Measurements from ENCODE around the gene MYH9. TPM values are rescaled to one million over a fixed set of nuclear protein-coding genes. Genes with fewer than 3 reads are reported as not detected.

Gene MYH9
- polyA plus RNA-seq, 1 of the 3 experiments (the other 2 are of a cell fraction): 303 TPM

DNA sequence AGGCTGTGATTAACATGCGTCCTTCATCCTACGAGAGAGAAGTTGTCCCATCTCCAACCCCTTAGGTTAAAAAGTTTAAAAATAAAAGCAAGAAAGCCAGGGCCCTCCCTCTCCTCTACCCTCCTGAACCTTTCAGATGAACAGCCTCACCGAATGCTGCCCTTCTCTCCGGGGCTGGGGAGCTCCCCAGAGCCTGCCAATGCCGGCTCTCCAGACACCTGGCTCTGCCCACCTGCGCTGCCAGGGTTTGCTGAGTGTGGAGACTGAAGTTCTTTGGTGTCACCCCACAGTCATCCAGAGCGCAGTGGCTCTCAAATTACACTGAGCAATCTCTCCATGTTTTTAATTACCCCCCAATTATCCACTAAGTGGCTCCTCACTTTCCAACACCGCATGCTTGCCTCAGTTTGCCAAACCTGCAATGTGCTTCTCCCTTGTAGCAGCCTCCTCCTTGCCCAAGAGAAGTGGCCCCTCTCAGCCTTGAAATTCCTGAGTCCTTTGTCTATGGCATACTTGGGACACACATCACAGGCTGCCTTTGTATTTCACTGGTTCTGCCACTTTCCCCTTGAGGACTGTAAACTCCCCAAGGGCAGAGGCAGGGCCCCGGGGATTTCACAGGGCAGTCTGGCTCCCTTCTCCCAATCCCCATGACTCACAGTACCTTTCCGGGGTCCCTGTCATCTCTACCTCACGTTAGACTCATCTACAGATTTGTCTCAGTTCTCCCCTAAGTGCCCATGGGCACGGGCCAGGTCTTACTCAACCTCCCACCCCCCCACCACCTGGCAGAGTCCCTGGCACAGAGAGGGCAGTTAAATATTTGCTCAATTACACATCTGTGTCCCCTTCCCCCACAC is 2.0 kb downstream of the MYH9 start:
- no peak for DNase-seq
- Histone ChIP-seq H3K9me2 (no peaks in the 10 kb centered on the region), H4K20me1 (ENCODE audit: insufficient read depth) (peaks cover 63% of the 10 kb centered on the region), H3F3A (replicated peaks; ENCODE audit: insufficient read depth) (peaks cover 24% of the 10 kb centered on the region), H3K9ac (peak overlapping the region; percentile 90), H3K27me3 (ENCODE audit: insufficient read depth) (no peaks in the 10 kb centered on the region), H2AFZ (ENCODE audit: low read depth) (no peak overlapping the region), H3K4me3 (ENCODE audit: low read depth in 2 of 2, low read length in 1 of 2) (peak overlapping the region; percentile 76 to 91), H3K9me3 (no peaks in the 10 kb centered on the region), H3K27ac (ENCODE audit: low read depth in 2 of 2, low read length in 1 of 2) (peak overlapping the region; percentile 73 to 79), H3K79me2 (ENCODE audit: insufficient read depth) (peaks cover 92% of the 10 kb centered on the region), H3K36me3 (replicated peaks in 1 of 2; ENCODE audit: control insufficient read depth in 1 of 2, insufficient read depth in 2 of 2, low read length in 1 of 2) (peaks cover 0 to 20% of the 10 kb centered on the region in 2 experiments), H3K4me1 (ENCODE audit: control insufficient read depth in 1 of 2, insufficient read depth in 2 of 2, low read depth in 1 of 2, low read length in 1 of 2) (peaks cover 15 to 25% of the 10 kb centered on the region in 2 experiments), H3K4me2 (peak overlapping the region; percentile 97)
- TF ChIP-seq SIN3A (IDR thresholded peaks at IDR 0.05; ENCODE audit: borderline replicate concordance, low read depth, low read length) (0 out of 2 replicates have a peak, but pooled peaks have one; percentile 2), PBX3 (IDR thresholded peaks at IDR 0.05) (no peak; the same call in 1 of the 2 replicates), EZH2phosphoT487 (IDR thresholded peaks at IDR 0.05; ENCODE audit: borderline replicate concordance, low read depth) (no peak), EP300 (IDR thresholded peaks at IDR 0.05; ENCODE audit: borderline replicate concordance in 1 of 2, low read depth in 1 of 2, low read length in 1 of 2) (peak in 1 of 2 experiments; percentile 55; a peak in 1 of 4 replicates), RFX5 (IDR thresholded peaks at IDR 0.05; ENCODE audit: low read length) (no peak), MXI1 (IDR thresholded peaks at IDR 0.05; ENCODE audit: low read depth, low read length) (no peak), JUND (IDR thresholded peaks at IDR 0.05) (peak; percentile 22; the same call in 1 of the 2 replicates), GATA2 (CRISPR knock-in tag; IDR thresholded peaks at IDR 0.05) (no peak), POLR2AphosphoS5 (IDR thresholded peaks at IDR 0.05; ENCODE audit: low read depth, low read length) (peak; percentile 43; the same call in 1 of the 2 replicates), FOXM1 (IDR thresholded peaks at IDR 0.05; ENCODE audit: low read depth) (no peak), FOXJ3 (CRISPR knock-in tag; IDR thresholded peaks at IDR 0.05) (no peak), TCF12 (IDR thresholded peaks at IDR 0.05) (peak; percentile 75), FOSL2 (IDR thresholded peaks at IDR 0.05; ENCODE audit: borderline replicate concordance, low read depth) (peak; percentile 54), TEAD4 (IDR thresholded peaks at IDR 0.05; ENCODE audit: borderline replicate concordance, insufficient read depth) (peak; percentile 64; the same call in 1 of the 2 replicates), USF1 (IDR thresholded peaks at IDR 0.05; ENCODE audit: borderline replicate concordance, low read depth) (no peak), RXRA (IDR thresholded peaks at IDR 0.05; ENCODE audit: borderline replicate concordance, low read depth) (no peak), NFIC (IDR thresholded peaks at IDR 0.05; ENCODE audit: borderline replicate concordance) (peak; percentile 85), CHD2 (IDR thresholded peaks at IDR 0.05; ENCODE audit: low read length, partially characterized antibody) (no peak)
- TF ChIP-seq, protein P1, sequence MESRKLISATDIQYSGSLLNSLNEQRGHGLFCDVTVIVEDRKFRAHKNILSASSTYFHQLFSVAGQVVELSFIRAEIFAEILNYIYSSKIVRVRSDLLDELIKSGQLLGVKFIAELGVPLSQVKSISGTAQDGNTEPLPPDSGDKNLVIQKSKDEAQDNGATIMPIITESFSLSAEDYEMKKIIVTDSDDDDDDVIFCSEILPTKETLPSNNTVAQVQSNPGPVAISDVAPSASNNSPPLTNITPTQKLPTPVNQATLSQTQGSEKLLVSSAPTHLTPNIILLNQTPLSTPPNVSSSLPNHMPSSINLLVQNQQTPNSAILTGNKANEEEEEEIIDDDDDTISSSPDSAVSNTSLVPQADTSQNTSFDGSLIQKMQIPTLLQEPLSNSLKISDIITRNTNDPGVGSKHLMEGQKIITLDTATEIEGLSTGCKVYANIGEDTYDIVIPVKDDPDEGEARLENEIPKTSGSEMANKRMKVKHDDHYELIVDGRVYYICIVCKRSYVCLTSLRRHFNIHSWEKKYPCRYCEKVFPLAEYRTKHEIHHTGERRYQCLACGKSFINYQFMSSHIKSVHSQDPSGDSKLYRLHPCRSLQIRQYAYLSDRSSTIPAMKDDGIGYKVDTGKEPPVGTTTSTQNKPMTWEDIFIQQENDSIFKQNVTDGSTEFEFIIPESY (IDR thresholded peaks at IDR 0.05; ENCODE audit: borderline replicate concordance, low read depth): no peak
- TF ChIP-seq, protein P2, sequence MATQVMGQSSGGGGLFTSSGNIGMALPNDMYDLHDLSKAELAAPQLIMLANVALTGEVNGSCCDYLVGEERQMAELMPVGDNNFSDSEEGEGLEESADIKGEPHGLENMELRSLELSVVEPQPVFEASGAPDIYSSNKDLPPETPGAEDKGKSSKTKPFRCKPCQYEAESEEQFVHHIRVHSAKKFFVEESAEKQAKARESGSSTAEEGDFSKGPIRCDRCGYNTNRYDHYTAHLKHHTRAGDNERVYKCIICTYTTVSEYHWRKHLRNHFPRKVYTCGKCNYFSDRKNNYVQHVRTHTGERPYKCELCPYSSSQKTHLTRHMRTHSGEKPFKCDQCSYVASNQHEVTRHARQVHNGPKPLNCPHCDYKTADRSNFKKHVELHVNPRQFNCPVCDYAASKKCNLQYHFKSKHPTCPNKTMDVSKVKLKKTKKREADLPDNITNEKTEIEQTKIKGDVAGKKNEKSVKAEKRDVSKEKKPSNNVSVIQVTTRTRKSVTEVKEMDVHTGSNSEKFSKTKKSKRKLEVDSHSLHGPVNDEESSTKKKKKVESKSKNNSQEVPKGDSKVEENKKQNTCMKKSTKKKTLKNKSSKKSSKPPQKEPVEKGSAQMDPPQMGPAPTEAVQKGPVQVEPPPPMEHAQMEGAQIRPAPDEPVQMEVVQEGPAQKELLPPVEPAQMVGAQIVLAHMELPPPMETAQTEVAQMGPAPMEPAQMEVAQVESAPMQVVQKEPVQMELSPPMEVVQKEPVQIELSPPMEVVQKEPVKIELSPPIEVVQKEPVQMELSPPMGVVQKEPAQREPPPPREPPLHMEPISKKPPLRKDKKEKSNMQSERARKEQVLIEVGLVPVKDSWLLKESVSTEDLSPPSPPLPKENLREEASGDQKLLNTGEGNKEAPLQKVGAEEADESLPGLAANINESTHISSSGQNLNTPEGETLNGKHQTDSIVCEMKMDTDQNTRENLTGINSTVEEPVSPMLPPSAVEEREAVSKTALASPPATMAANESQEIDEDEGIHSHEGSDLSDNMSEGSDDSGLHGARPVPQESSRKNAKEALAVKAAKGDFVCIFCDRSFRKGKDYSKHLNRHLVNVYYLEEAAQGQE (IDR thresholded peaks at IDR 0.05; ENCODE audit: low read depth, low read length): no peak
- WGBS (ENCODE audit: low lambda C conversion rate): 13% methylated on average over 11 of the region's 12 CpGs
- ChIA-PET POLR2A (no interaction called here), CTCF (interaction anchor here (1.2 to 2.2 kb wide), 3 partner anchors 13 to 99 kb away, joined by 4 to 9 read pairs (median 7); no protein-coding TSS in a partner anchor)

Measured in SK-N-SH (cell line).